GM13976 (cell line): ENCODE results near the gene NAA11.

Source experiments
- DNase-seq: peaks from one replicate; pipeline ENCODE4 v3.0.0; 2012; ENCODE audit warnings: low spot score
- in situ Hi-C: fragments of 300-500 bp; cut with MboI; formaldehyde crosslinking; loops from one replicate; pipeline ENCODE4 v1.12.0; 2022; ENCODE audit warnings: low sequenced_read_pairs, mixed read lengths, inconsistent platforms; ENCODE audit not compliant: unreplicated experiment
- TF ChIP-seq, protein P1 (sequence below): IDR thresholded peaks from 2 replicates; pipeline ENCODE4 v1.5.1; 2012; ENCODE audit warnings: borderline replicate concordance, mild to moderate bottlenecking; ENCODE audit not compliant: insufficient read depth; ENCODE audit errors: extremely low read depth, missing control alignments, control extremely low read depth

The NAA11 gene

GRCh38 chr4:79300280-79300679 lies 25.6 kb downstream of the NAA11 start:
- TF ChIP-seq, protein P1, sequence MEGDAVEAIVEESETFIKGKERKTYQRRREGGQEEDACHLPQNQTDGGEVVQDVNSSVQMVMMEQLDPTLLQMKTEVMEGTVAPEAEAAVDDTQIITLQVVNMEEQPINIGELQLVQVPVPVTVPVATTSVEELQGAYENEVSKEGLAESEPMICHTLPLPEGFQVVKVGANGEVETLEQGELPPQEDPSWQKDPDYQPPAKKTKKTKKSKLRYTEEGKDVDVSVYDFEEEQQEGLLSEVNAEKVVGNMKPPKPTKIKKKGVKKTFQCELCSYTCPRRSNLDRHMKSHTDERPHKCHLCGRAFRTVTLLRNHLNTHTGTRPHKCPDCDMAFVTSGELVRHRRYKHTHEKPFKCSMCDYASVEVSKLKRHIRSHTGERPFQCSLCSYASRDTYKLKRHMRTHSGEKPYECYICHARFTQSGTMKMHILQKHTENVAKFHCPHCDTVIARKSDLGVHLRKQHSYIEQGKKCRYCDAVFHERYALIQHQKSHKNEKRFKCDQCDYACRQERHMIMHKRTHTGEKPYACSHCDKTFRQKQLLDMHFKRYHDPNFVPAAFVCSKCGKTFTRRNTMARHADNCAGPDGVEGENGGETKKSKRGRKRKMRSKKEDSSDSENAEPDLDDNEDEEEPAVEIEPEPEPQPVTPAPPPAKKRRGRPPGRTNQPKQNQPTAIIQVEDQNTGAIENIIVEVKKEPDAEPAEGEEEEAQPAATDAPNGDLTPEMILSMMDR, result no peak
- no peak for DNase-seq
- in situ Hi-C loops, result no loop called here

- in situ Hi-C loops, result no loop called here
- TF ChIP-seq, protein P1, result no peak
- DNase-seq, result no peak
Measured at GRCh38 chr4:79298484-79298883, 27.4 kb downstream of the NAA11 start.

DNA sequence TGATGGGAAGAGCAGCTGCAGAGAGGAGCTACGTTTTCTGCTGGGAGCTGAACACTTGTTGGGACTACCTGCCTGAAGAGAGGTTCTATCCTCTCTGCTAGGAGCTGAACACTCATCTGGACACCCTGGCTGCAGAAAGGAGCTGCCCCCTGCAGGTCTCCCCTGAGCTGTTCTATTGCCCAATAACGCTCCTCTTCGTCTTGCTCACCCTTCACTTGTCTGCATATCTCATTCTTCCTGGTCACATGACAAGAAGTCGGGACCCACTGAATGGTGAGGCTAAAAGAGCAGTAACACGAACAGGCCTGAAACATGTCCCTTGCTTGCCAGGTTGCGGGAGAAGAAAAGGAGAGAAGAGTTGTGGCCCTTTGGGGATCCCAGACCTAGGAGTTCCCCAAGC lies 27.8 kb downstream of the NAA11 start:
- in situ Hi-C loops, result no loop called here
- TF ChIP-seq, protein P1, result peak; percentile 1
- DNase-seq, result no peak

GRCh38 chr4:79297479-79297878 lies 28.4 kb downstream of the NAA11 start:
- TF ChIP-seq, protein P1, result no peak
- in situ Hi-C loops, result no loop called here
- DNase-seq, result no peak

- in situ Hi-C loops, result no loop called here
- TF ChIP-seq, protein P1, result no peak
- DNase-seq, result no peak
Measured at GRCh38 chr4:79296768-79297428, 29.0 kb downstream of the NAA11 start.

- in situ Hi-C loops, result no loop called here
- TF ChIP-seq, protein P1, result no peak
- no peak for DNase-seq
Measured at GRCh38 chr4:79295086-79295485, 30.8 kb downstream of the NAA11 start.

GRCh38 chr4:79294064-79294463 lies 31.8 kb downstream of the NAA11 start:
- TF ChIP-seq, protein P1, result no peak
- in situ Hi-C loops, result no loop called here

More at GRCh38 chr4:79294064-79294463, 31.8 kb downstream of the NAA11 start:
- no peak for DNase-seq
